ENCODE data around the gene STUB1.
A peak's percentile ranks its signal among the peaks of the same experiment; 100 is the strongest.

The STUB1 gene

GRCh38 chr16:679814-680624 lies at the start of gene STUB1:
STUB1 (plus strand) TSS chr16:680410; CDS start chr16:680526, 116 bp downstream.
- DNase-seq = peak; percentile 75 to 96 (median 91)

DNA sequence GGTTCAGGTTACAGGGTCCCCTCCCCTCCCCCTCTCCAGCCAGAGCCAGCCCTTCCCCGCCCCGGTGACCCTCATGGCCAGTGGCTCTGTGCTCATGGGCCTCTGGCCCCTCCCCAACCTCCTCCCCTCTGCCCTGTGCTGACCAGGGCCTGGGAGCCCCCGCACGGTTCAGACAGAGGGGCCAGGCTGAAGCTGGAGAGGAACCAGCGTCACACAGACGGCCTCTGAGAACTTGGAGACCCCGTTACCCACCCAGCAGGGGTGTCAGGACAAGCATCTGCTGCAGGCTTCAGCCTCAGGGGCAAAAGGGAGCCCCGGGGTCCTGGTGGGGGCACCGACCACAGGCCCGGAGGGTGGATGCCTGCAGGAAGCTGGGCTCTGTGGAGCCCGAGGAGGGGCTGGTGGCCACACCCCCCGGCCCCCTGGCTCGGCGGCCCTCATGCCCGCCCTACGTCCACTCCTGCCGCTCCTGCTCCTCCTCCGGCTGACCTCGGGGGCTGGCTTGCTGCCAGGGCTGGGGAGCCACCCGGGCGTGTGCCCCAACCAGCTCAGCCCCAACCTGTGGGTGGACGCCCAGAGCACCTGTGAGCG lies 49.3 kb upstream of the STUB1 start, which contains the start of gene WFIKKN1:
WFIKKN1 (plus strand) TSS at position 171 of the 591 bp plus-strand sequence; CDS start at position 440, 269 bp downstream.
- DNase-seq = no peak

DNA sequence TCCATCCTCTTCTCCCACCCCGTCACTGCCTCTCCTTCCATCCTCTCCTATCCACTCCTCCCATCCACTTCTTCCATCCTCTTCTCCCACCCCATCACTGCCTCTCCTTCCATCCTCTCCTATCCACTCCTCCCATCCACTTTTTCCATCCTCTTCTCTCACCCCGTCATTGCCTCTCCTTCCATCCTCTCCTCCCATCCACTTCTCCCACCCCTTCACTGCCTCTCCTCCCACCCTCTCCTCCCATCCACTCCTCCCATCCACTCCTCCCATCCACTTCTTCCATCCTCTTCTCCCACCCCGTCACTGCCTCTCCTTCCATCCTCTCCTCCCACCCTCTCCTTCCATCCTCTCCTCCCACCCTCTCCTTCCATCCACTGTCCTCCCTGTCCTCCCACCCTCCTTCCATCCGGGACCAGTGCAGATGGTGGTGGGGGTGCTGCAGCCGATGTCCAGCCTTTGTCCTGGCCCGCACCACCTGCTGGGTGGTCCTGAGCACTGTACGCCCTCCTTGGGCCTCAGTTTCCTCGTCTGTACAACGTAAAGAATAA lies 48.3 kb upstream of the STUB1 start:
- DNase-seq = no peak

DNA sequence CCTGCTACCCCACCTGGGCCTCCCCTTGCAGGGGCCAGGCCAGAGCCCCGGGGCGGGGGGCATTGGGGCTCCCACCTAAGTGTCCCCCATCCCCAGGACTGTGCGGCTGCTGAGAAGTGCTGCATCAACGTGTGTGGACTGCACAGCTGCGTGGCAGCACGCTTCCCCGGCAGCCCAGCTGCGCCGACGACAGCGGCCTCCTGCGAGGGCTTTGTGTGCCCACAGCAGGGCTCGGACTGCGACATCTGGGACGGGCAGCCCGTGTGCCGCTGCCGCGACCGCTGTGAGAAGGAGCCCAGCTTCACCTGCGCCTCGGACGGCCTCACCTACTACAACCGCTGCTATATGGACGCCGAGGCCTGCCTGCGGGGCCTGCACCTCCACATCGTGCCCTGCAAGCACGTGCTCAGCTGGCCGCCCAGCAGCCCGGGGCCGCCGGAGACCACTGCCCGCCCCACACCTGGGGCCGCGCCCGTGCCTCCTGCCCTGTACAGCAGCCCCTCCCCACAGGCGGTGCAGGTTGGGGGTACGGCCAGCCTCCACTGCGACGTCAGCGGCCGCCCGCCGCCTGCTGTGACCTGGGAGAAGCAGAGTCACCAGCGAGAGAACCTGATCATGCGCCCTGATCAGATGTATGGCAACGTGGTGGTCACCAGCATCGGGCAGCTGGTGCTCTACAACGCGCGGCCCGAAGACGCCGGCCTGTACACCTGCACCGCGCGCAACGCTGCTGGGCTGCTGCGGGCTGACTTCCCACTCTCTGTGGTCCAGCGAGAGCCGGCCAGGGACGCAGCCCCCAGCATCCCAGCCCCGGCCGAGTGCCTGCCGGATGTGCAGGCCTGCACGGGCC lies 47.5 kb upstream of the STUB1 start:
- DNase-seq = no peak

GRCh38 chr16:633336-634050 lies 46.7 kb upstream of the STUB1 start:
- no peak for DNase-seq

DNA sequence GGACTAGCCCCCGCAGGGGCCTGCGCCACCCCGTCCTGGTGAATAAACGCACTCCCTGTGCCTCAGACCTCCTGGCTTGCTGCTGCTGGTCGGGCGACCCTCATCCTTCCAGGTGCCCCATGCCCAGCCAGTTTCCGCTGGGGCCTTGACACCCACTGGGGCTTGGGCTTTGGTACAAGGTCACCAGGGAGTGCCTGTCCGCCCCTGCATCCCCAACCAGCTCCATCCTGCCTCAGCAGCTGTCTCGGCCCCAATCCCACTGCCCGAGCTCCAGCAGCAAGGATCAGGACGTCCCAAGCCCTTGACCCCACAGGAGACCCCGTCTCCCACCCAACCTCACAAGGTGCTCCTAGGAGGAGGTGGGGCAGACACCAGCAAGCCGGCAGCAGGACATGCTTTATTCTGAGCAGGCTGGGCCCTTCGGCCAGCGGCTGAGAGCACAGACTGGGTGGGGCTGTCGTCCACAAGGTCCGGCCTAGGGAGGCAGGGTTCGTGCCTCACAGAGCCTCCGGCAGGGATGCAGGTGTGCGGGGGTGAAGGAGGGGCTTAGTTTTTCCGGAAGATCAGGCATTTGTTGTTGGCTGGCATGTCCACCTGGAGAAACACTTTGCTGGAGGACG lies 46.0 kb upstream of the STUB1 start:
- no peak for DNase-seq

GRCh38 chr16:634996-635395 lies 45.2 kb upstream of the STUB1 start:
- DNase-seq = no peak

GRCh38 chr16:635573-636205 lies 44.5 kb upstream of the STUB1 start:
- DNase-seq = no peak

- DNase-seq = peak; percentile 86 to 99 (median 94)
Observed at GRCh38 chr16:636206-637080, 43.8 kb upstream of the STUB1 start, which contains the start of gene METTL26. METTL26 (minus strand) TSS chr16:636305; CDS start chr16:636290, 15 bp downstream.

- peak in 2 of 6 experiments; percentile 89 to 93 for DNase-seq
Observed at GRCh38 chr16:637081-638018, 42.9 kb upstream of the STUB1 start.

DNA sequence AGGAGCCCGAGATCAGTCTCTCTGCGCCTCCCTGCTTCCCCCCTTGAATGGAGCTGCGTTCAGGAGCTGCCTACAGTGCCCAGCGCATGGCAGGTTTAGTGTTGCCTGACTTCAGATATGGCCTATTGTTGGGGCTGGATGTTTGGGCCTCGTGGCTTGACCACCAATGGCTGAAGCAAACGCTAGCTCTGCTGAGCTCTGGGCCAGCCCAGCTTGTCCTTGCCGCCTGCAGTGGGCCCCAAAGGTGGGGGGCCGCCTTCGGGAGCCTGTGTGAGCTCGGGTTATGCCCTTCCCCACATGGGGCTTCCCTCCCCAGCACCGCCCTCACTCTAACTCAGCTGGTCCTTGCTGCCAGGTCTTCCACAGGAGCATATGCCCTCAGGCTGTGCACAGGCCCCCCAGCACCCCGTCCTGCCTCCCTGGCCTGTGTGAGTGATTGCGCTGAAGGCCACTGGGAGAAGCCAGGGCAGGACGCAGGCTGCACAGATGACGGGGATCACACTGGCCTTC lies 42.1 kb upstream of the STUB1 start:
- no peak for DNase-seq

- DNase-seq = no peak
Observed at GRCh38 chr16:638836-639235, 41.4 kb upstream of the STUB1 start.

- DNase-seq = no peak
Observed at GRCh38 chr16:640614-641013, 39.6 kb upstream of the STUB1 start.

- DNase-seq = peak in 5 of 6 experiments; percentile 27 to 57 (median 36)
Observed at GRCh38 chr16:641326-642188, 38.7 kb upstream of the STUB1 start, which contains the start of gene MCRIP2. MCRIP2 (plus strand) TSS chr16:641828; CDS start chr16:641992, 164 bp downstream.

GRCh38 chr16:642189-643049 lies 37.8 kb upstream of the STUB1 start:
- peak in 3 of 6 experiments; percentile 31 to 46 (median 33) for DNase-seq

DNA sequence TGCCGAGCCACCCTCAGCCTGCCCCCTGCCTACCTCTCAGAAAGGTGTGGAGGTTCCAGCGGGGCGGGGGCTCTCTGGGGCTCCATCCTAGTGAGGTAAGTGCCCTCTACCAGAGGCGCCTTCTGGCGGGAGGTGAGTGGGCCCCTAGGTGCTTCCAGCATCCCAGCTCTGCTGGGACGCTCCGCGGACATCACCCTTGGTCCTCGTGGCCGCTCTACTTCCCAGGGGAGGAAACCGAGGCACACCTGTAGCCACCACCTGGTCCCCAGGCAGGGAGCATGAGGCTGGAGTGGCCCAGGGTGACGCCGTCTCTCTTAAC lies 37.2 kb upstream of the STUB1 start:
- no peak for DNase-seq

DNA sequence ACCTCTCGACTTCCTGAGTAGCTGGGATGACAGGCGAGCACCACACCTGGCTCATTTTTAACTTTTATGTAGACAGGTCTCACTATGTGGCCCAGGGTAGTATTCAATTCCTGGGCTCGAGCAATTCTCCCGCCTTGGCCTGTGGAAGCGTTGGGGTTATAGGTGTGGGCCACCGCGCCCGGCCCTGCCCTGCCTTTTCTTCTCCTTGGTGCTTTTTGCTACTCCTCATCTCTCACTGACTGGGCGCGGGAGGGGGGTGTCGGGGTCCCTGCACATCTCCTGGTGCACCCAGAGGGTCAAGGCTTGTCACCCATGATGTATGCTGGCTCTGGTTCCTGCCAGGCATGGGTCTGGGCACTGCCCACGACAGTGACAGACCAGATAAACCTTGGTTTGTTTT lies 35.7 kb upstream of the STUB1 start:
- DNase-seq = no peak

All from stimulated activated naive CD4-positive, alpha-beta T cell (primary cell).